Endodermal cell (in vitro differentiated cells): Measurements from ENCODE around the gene PRPF6. TPM values are rescaled to one million over a fixed set of nuclear protein-coding genes. Genes with fewer than 3 reads are reported as not detected.

Experiments
- DNase-seq: peaks from one replicate; pipeline ENCODE4 v3.0.0-alpha.2; 2017
- H3K27ac ChIP-seq: 2 replicates; pipeline ENCODE4 v1.5.1; 2013; ENCODE audit warnings: mild to moderate bottlenecking, low read depth, low read length, moderate library complexity
- H3K27me3 ChIP-seq: 2 replicates; pipeline ENCODE4 v1.6.1; 2013; ENCODE audit warnings: mild to moderate bottlenecking, low read length, moderate library complexity; ENCODE audit not compliant: insufficient read depth, control insufficient read depth, poor library complexity, severe bottlenecking
- H3K36me3 ChIP-seq: 2 replicates; pipeline ENCODE4 v1.7.0; 2013; ENCODE audit warnings: mild to moderate bottlenecking, low read length, moderate library complexity; ENCODE audit not compliant: control insufficient read depth, insufficient read depth
- H3K4me1 ChIP-seq: one replicate; pipeline ENCODE4 v1.7.0; 2013; ENCODE audit warnings: low read length; ENCODE audit not compliant: control insufficient read depth, insufficient read depth
- H3K4me3 ChIP-seq: 2 replicates; pipeline ENCODE4 v1.5.1; 2013; ENCODE audit warnings: mild to moderate bottlenecking, low read length, moderate library complexity
- H3K9ac ChIP-seq: 2 replicates; pipeline ENCODE4 v1.6.1; 2013; ENCODE audit warnings: mild to moderate bottlenecking, low read length, moderate library complexity; ENCODE audit not compliant: poor library complexity, severe bottlenecking; ENCODE audit errors: extremely low read depth
- H3K9me3 ChIP-seq: 2 replicates; pipeline ENCODE4 v1.6.1; 2013; ENCODE audit warnings: mild to moderate bottlenecking, low read length, moderate library complexity; ENCODE audit not compliant: control insufficient read depth
- H3K27ac Mint-ChIP-seq: 2 replicates; pipeline ENCODE4 v1.8.0; 2020; ENCODE audit warnings: mixed read lengths
- H3K27me3 Mint-ChIP-seq: 2 replicates; pipeline ENCODE4 v1.8.0; 2021; ENCODE audit warnings: mild to moderate bottlenecking, mixed read lengths; ENCODE audit not compliant: insufficient read depth
- H3K36me3 Mint-ChIP-seq: 2 replicates; pipeline ENCODE4 v1.8.0; 2020; ENCODE audit warnings: low read depth, mixed read lengths
- H3K4me1 Mint-ChIP-seq: 2 replicates; pipeline ENCODE4 v1.8.0; 2020; ENCODE audit warnings: mixed read lengths
- H3K4me3 Mint-ChIP-seq: 2 replicates; pipeline ENCODE4 v1.8.0; 2020; ENCODE audit warnings: mild to moderate bottlenecking, moderate library complexity, mixed read lengths
- H3K9me3 Mint-ChIP-seq: 2 replicates; pipeline ENCODE4 v1.8.0; 2020; ENCODE audit warnings: mild to moderate bottlenecking, mixed read lengths
- CTCF ChIP-seq: fragments of 200-600 bp; sonication (generic); conservative IDR thresholded peaks from 2 replicates; pipeline ENCODE4 v1.5.0; 2021; ENCODE audit warnings: antibody characterized with exemption, mild to moderate bottlenecking
- WGBS, 2 experiments: methylation state at CpG; one replicate each; pipeline versions ENCODE4 v1.1.5 to v1.1.7; 2013; ENCODE audit warnings: missing lambda C conversion rate in 2 of 2, mixed read lengths in 1 of 2; ENCODE audit not compliant: insufficient coverage in 1 of 2, insufficient read length in 1 of 2; 5-methylcytosine and 5-hydroxymethylcytosine counted together
- total RNA-seq, 2 donors: library from RNA; stranded (reverse); fragmentation: NEBNext Ultra II Directional in 1 of 2; extraction: Animal tissue kit (Norgen Biotek cat#: 25700) in 1 of 2; gene quantifications; 2 replicates in 1 of 2; 3 replicates in 1 of 2; pipeline ENCODE4 v1.2.1, GENCODE V29; 2021

PRPF6 gene
- total RNA-seq, 2 donors from 2014 or later, result 73.3 to 73.9 TPM

- Histone ChIP-seq H3K27me3 (peaks cover 17% of the 10 kb centered on the region), H3K4me1 (no peaks in the 10 kb centered on the region), H3K36me3 (no peaks in the 10 kb centered on the region), H3K4me3 (peak within 1 kb of the TSS; percentile 84), H3K9me3 (no peaks in the 10 kb centered on the region), H3K9ac (peak within 1 kb of the TSS; percentile 71), H3K27ac (no peak within 1 kb of the TSS)
- no peak for TF ChIP-seq CTCF
- peak; percentile 88 for DNase-seq
- 0 to 1% methylated on average over 13 to 70 of the region's 73 CpGs for WGBS, 2 experiments
- Mint-ChIP-seq H3K27me3 (peaks cover 25% of the 10 kb centered on the region), H3K9me3 (no peaks in the 10 kb centered on the region), H3K27ac (no peak within 1 kb of the TSS), H3K4me3 (peak within 1 kb of the TSS; percentile 75), H3K4me1 (peaks cover 18% of the 10 kb centered on the region), H3K36me3 (no peaks in the 10 kb centered on the region)
These were observed 98.5 kb downstream of the PRPF6 start, which contains the start of gene RGS19 for GRCh38 chr20:64079273-64080012. Gene RGS19 (minus strand): TSS chr20:64079518. CDS start chr20:64076886, 2,632 bp downstream.

DNA sequence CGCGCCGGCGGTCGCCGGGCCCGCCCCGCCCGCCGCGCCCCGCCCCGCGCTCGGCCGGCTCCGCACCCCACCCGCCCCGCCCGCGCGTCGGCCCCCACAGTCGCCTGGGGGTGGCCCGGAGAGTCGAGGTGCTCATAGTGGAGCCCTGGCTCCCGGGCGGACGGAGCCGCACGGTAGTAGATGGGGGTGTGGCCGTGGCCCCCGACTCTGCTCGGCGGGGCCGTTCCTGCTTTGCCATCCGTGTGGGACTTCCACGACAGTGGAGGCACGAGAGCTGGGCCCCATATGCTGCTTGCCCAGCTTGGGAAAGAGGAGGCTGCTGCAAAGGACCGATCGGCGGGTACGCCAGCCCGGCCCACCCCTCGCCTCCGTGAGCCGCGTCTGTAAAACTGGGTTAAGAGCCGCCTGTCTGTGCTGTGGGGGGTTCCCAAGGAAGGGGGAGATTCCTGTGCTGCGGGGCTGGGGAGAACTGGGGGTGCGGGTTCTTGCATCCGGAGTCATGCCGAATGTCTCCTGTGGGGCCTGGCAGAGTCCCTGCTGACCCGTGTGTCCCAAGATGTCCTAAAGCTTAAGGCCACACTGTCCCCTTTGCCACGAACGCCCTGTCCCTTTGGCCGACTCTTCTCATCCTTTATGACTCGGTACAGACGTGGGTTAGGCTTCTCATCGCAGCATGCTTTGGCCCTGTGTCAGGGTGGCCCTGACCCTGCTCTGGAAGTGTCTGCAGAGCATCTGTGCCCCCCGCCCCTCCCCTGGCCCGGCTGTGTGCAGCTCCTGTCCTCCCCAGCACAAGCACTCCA lies 99.3 kb downstream of the PRPF6 start, which contains the start of gene OPRL1:
Gene OPRL1, plus strand, starts transcription at position 70 of the 800 bp plus-strand sequence. CDS start 12,639 bp downstream, outside the sequence.
- DNase-seq, result no peak
- Histone ChIP-seq H3K9ac (peak within 1 kb of the TSS; percentile 71), H3K27ac (no peak within 1 kb of the TSS), H3K4me3 (peak within 1 kb of the TSS; percentile 84), H3K4me1 (no peaks in the 10 kb centered on the region), H3K36me3 (no peaks in the 10 kb centered on the region), H3K27me3 (peaks cover 25% of the 10 kb centered on the region), H3K9me3 (no peaks in the 10 kb centered on the region)
- Mint-ChIP-seq H3K9me3 (no peaks in the 10 kb centered on the region), H3K36me3 (no peaks in the 10 kb centered on the region), H3K27me3 (peaks cover 33% of the 10 kb centered on the region), H3K4me3 (peak within 1 kb of the TSS; percentile 75), H3K4me1 (peaks cover 19% of the 10 kb centered on the region), H3K27ac (no peak within 1 kb of the TSS)
- TF ChIP-seq CTCF, result no peak
- WGBS, 2 experiments, result 14 to 17% methylated on average over 30 to 62 of the region's 62 CpGs

GRCh38 chr20:64080813-64081623 lies 100.1 kb downstream of the PRPF6 start:
- H3K27me3 Mint-ChIP-seq, result peaks cover 41% of the 10 kb centered on the region
- DNase-seq, result no peak
- peaks cover 19% of the 10 kb centered on the region for H3K4me1 Mint-ChIP-seq
- no peak for TF ChIP-seq CTCF
- H3K9me3 ChIP-seq, result no peaks in the 10 kb centered on the region
- H3K4me3 ChIP-seq, result peak overlapping the region; percentile 79
- H3K9ac ChIP-seq, result no peak overlapping the region
- no peaks in the 10 kb centered on the region for H3K36me3 ChIP-seq
- H3K27me3 ChIP-seq, result peaks cover 33% of the 10 kb centered on the region
- no peaks in the 10 kb centered on the region for H3K36me3 Mint-ChIP-seq
- no peaks in the 10 kb centered on the region for H3K9me3 Mint-ChIP-seq
- no peak overlapping the region for H3K27ac ChIP-seq
- no peak overlapping the region for H3K27ac Mint-ChIP-seq
- no peaks in the 10 kb centered on the region for H3K4me1 ChIP-seq
- H3K4me3 Mint-ChIP-seq, result peak overlapping the region; percentile 75
- 93 to 98% methylated on average over 7 to 17 of the region's 17 CpGs for WGBS, 2 experiments
